HepG2 (cell line): ENCODE measurements around the gene PRDM11. TPM values are rescaled to one million over a fixed set of nuclear protein-coding genes. Genes with fewer than 3 reads are reported as not detected.

Experiments used
- ATAC-seq: fragments of 200-7000 bp; cut with Tn5 transposase; 3 replicates; pipeline ENCODE4 v1.9.1; 2020; ENCODE audit warnings: mild to moderate bottlenecking, moderate library complexity
- BruUV-seq: library from RNA; stranded (reverse); fragments of 400-500 nt; replicated peaks from 2 replicates; lab custom pipeline; 2021; lab: Mats Ljungman, UMichigan
- CTCF ChIA-PET: fragments of 300-600 bp; formaldehyde crosslinking; extraction: SDS; loops from one replicate; lab custom pipeline; 2021; ENCODE audit warnings: low total read pairs, inconsistent platforms, low intra/inter-chr PET ratio; lab: Yijun Ruan, JAX
- POLR2A ChIA-PET: fragments of 350-600 bp; sonication (Branson Sonifier 250); formaldehyde crosslinking; loops from one replicate; lab custom pipeline; 2020; ENCODE audit warnings: antibody characterized with exemption, inconsistent platforms; lab: Yijun Ruan, JAX
- DNase-seq: peaks from one replicate; pipeline ENCODE4 v3.0.0-alpha.2; 2015; ENCODE audit warnings: low spot score
- FAIRE-seq: peaks from 3 replicates; lab custom pipeline; 2011; peaks lifted over from hg19 to GRCh38; lab: Jason Lieb, UNC
- H2AFZ ChIP-seq: one replicate; pipeline ENCODE4 v1.6.1; 2011; ENCODE audit warnings: low read length, inconsistent platforms
- H3K27ac ChIP-seq: fragments of 300-600 bp; 3 replicates; pipeline ENCODE4 v1.8.0; 2011; ENCODE audit warnings: mixed run types, mild to moderate bottlenecking, mixed read lengths, low read length, inconsistent platforms; ENCODE audit not compliant: insufficient read depth; ENCODE audit errors: extremely low read length
- H3K27me3 ChIP-seq, 2 experiments: fragments of 200-600 bp in 1 of 2; 2 replicates in 1 of 2; 3 replicates in 1 of 2; pipeline versions ENCODE4 v1.6.0 to v1.8.0; 2011; ENCODE audit warnings: low read length in 2 of 2, mild to moderate bottlenecking in 2 of 2, moderate library complexity in 2 of 2, inconsistent platforms in 1 of 2; ENCODE audit not compliant: insufficient read depth in 2 of 2, control insufficient read depth in 1 of 2
- H3K36me3 ChIP-seq, 2 experiments: fragments of 200-600 bp in 1 of 2; replicated peaks in 1 of 2; 2 replicates in 1 of 2; 3 replicates in 1 of 2; pipeline versions ENCODE4 v1.5.1 to v1.8.0; 2011; ENCODE audit warnings: low read length in 2 of 2, inconsistent platforms in 1 of 2; ENCODE audit not compliant: insufficient read depth in 2 of 2, control insufficient read depth in 1 of 2
- H3K4me1 ChIP-seq: 2 replicates; pipeline ENCODE4 v1.5.1; 2012; ENCODE audit warnings: low read length, inconsistent platforms; ENCODE audit not compliant: insufficient read depth
- H3K4me2 ChIP-seq: 2 replicates; pipeline ENCODE4 v1.6.0; 2011; ENCODE audit warnings: low read depth, low read length, inconsistent platforms
- H3K4me3 ChIP-seq, 3 experiments: fragments of 200-600 bp in 1 of 3; sonication (generic), shearing (Covaris generic) in 1 of 3; replicated peaks in 1 of 3; 2 replicates each; pipeline ENCODE4 v1.5.1; 2011 to 2016; ENCODE audit warnings: low read length in 3 of 3, inconsistent platforms in 2 of 3, low read depth in 2 of 3, mild to moderate bottlenecking in 2 of 3, control low read depth in 1 of 3, mixed read lengths in 1 of 3; ENCODE audit not compliant: insufficient read depth in 1 of 3
- H3K79me2 ChIP-seq: one replicate; pipeline ENCODE4 v1.6.1; 2011; ENCODE audit warnings: low read length, inconsistent platforms; ENCODE audit not compliant: insufficient read depth
- H3K9ac ChIP-seq: 2 replicates; pipeline ENCODE4 v1.6.0; 2011; ENCODE audit warnings: mild to moderate bottlenecking, low read depth, low read length, inconsistent platforms; ENCODE audit not compliant: insufficient read depth
- H3K9me3 ChIP-seq: 2 replicates; pipeline ENCODE4 v1.5.1; 2012; ENCODE audit warnings: mild to moderate bottlenecking, low read length
- H4K20me1 ChIP-seq: 2 replicates; pipeline ENCODE4 v1.6.0; 2011; ENCODE audit warnings: inconsistent platforms, mild to moderate bottlenecking, low read length, moderate library complexity; ENCODE audit not compliant: insufficient read depth
- JARID2 ChIP-seq: sonication (generic); formaldehyde crosslinking; IDR thresholded peaks from 2 replicates; pipeline ENCODE4 v1.8.1; 2023; ENCODE audit warnings: missing genetic modification reagents, inconsistent platforms; ENCODE audit not compliant: insufficient replicate concordance
- NFAT5 ChIP-seq: sonication (generic); formaldehyde crosslinking; IDR thresholded peaks from 2 replicates; pipeline ENCODE4 v1.4.0; 2020; ENCODE audit warnings: missing genetic modification reagents
- ZNF337 ChIP-seq: sonication (generic); formaldehyde crosslinking; IDR thresholded peaks from 2 replicates; pipeline ENCODE4 v1.5.1; 2020; ENCODE audit warnings: missing genetic modification reagents, low read depth, mild to moderate bottlenecking, borderline replicate concordance
- ZNF570 ChIP-seq: sonication (generic); formaldehyde crosslinking; IDR thresholded peaks from 2 replicates; pipeline ENCODE4 v1.4.0; 2020; ENCODE audit warnings: mild to moderate bottlenecking, missing genetic modification reagents, borderline replicate concordance
- WGBS: methylation state at CpG from one replicate; pipeline ENCODE4 v1.1.6; 2017; ENCODE audit warnings: low lambda C conversion rate; 5-methylcytosine and 5-hydroxymethylcytosine counted together
- in situ Hi-C: cut with HindIII; loops from 2 replicates; pipeline ENCODE4 v1.10.0; 2017; ENCODE audit warnings: low pct_unique_long_range_greater_than_20kb; ENCODE audit not compliant: extremely low pct_ligation_motif_present
- intact Hi-C: fragments of 100-400 bp; cut with micrococcal nuclease; formaldehyde crosslinking; loops from one replicate; pipeline ENCODE4 v1.10.0; 2022; ENCODE audit not compliant: unreplicated experiment
- polyA plus RNA-seq, 8 experiments: library from polyadenylated mRNA; depleted of rRNA in 3 of 8; stranded (reverse) in 7 of 8; unstranded in 1 of 8; fragments of >200 nt; fragmentation: Illumina TruSeq in 4 of 8; extraction: Trizol in 4 of 8; gene quantifications; 2 replicates each; pipeline versions ENCODE4 v1.2.1 to v1.2.3, GENCODE V29; 2011 to 2016; ENCODE audit warnings: low read depth in 4 of 8, missing spikeins in 1 of 8, mixed read lengths in 1 of 8; ENCODE audit not compliant: insufficient read depth in 1 of 8
- total RNA-seq, 5 experiments: library from RNA; depleted of rRNA; stranded (reverse); fragments of >200 nt; fragmentation: Illumina TruSeq; extraction: Trizol; gene quantifications; 2 replicates each; pipeline ENCODE4 v1.2.3, GENCODE V29; 2016; ENCODE audit warnings: low read depth in 1 of 5
- TF ChIP-seq, protein P1 (sequence below): sonication (generic); formaldehyde crosslinking; IDR thresholded peaks from 2 replicates; pipeline ENCODE4 v1.5.1; 2020; ENCODE audit warnings: missing genetic modification reagents, mild to moderate bottlenecking, borderline replicate concordance

The PRDM11 gene
- total and polyA plus RNA-seq, 2 of the 13 experiments (the other 11 are each of a cell fraction or from before 2014, with no cell fraction given) = 3.4 to 4.7 TPM

GRCh38 chr11:45224766-45225165 lies 78.3 kb downstream of the PRDM11 start:
- POLR2A ChIA-PET = no interaction called here
- Histone ChIP-seq H3K4me2 (no peak overlapping the region), H3K4me3 (no peak overlapping the region), H3K9ac (no peak overlapping the region), H3K79me2 (no peaks in the 10 kb centered on the region), H3K27ac (no peak overlapping the region), H3K36me3 (peaks cover 2 to 13% of the 10 kb centered on the region in 2 experiments; a peak in 4 of 5 replicates), H3K27me3 (no peaks in the 10 kb centered on the region), H4K20me1 (0 out of 2 replicates have a peak, but pooled peaks cover 2% of the 10 kb centered on the region), H3K9me3 (no peaks in the 10 kb centered on the region), H3K4me1 (no peaks in the 10 kb centered on the region), H2AFZ (no peak overlapping the region)
- FAIRE-seq = no peak
- CTCF ChIA-PET = no interaction called here
- 93% methylated on average over 10 of the region's 11 CpGs for WGBS
- no TSS peak for BruUV-seq
- DNase-seq = no peak
- TF ChIP-seq, protein P1, sequence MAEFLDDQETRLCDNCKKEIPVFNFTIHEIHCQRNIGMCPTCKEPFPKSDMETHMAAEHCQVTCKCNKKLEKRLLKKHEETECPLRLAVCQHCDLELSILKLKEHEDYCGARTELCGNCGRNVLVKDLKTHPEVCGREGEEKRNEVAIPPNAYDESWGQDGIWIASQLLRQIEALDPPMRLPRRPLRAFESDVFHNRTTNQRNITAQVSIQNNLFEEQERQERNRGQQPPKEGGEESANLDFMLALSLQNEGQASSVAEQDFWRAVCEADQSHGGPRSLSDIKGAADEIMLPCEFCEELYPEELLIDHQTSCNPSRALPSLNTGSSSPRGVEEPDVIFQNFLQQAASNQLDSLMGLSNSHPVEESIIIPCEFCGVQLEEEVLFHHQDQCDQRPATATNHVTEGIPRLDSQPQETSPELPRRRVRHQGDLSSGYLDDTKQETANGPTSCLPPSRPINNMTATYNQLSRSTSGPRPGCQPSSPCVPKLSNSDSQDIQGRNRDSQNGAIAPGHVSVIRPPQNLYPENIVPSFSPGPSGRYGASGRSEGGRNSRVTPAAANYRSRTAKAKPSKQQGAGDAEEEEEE (CRISPR knock-in tag) = no peak
- TF ChIP-seq JARID2 (CRISPR knock-in tag) = no peak
- intact Hi-C loops (no loop called here), in situ Hi-C loops (no loop called here)
- ATAC-seq = no peak

DNA sequence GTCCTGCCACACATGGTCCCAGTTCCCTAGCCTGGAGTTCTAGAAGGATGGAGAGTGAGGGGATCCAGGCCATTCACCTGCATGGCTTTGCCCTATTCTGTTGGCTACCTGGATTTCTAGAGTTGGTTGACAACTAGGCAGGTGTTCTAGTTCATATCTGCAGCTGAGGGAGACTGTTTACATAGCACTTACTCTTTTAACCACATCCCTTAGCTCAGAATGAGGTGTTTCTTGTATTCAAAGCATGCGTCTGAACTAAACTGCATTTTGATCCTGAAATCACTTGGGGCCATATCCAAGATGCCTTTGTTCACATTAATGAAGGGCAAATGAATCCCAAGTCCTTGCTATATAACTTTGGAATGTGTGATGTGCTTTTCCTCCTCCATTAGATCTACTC lies 78.8 kb downstream of the PRDM11 start:
- FAIRE-seq = no peak
- ChIA-PET POLR2A (no interaction called here), CTCF (no interaction called here)
- Histone ChIP-seq H3K27ac (no peak overlapping the region), H3K9me3 (no peaks in the 10 kb centered on the region), H3K36me3 (peaks cover 2 to 13% of the 10 kb centered on the region in 2 experiments; a peak in 4 of 5 replicates), H3K4me1 (no peaks in the 10 kb centered on the region), H2AFZ (no peak overlapping the region), H3K4me3 (no peak overlapping the region), H3K9ac (no peak overlapping the region), H3K79me2 (no peaks in the 10 kb centered on the region), H3K4me2 (no peak overlapping the region), H3K27me3 (no peaks in the 10 kb centered on the region), H4K20me1 (0 out of 2 replicates have a peak, but pooled peaks cover 2% of the 10 kb centered on the region)
- TF ChIP-seq ZNF337 (CRISPR knock-in tag) = no peak
- no peak for TF ChIP-seq ZNF570 (CRISPR knock-in tag)
- no peak for TF ChIP-seq NFAT5
- no peak for ATAC-seq
- 89% methylated on average over 1 of the region's 1 CpG for WGBS
- no peak for DNase-seq
- in situ Hi-C loops = no loop called here
- no TSS peak for BruUV-seq
- intact Hi-C loops = no loop called here
